ENCODE data around the gene PGPEP1.
A peak's percentile ranks its signal among the peaks of the same experiment; 100 is the strongest.
"Not testable (repeated sequence)": the region's sequence is repeated elsewhere in the genome, so short reads cannot be mapped to it uniquely, and the experiment has no call there.

The PGPEP1 gene

DNA sequence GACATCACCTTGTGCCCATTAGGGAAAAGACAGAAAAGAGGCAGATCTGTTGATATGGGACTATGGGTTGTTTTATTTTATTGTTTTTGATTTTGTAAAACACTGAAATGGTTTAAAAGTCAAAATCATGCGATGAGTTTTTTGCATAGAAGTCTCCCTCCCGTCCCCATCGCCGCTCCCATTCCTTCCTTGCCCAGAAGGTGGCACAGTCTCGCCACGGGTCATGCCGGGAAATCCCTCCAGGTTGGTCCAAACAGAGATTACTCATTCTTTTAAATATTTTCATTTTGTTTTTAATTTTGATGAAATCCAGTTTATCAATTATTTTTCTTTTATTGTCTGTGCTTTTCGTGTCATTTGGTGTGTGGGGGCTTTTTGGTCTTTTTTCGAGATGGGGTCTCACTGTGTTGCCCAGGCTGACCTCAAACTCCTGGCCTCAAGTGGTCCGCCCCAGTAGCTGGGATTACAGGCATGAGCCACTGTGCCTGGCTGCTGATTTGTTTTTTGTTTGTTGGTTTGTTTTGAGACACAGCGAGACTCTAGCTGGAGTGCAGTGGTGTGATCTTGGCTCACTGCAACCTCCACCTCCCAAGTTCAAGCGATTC is 9.2 kb downstream of the PGPEP1 start:
- peak; percentile 76 for DNase-seq (ENCODE audit: low spot score)
- in situ Hi-C loops (cut with MboI; ENCODE audit: low sequenced_read_pairs, unreplicated experiment) = no loop called here
- TF ChIP-seq, protein P1, sequence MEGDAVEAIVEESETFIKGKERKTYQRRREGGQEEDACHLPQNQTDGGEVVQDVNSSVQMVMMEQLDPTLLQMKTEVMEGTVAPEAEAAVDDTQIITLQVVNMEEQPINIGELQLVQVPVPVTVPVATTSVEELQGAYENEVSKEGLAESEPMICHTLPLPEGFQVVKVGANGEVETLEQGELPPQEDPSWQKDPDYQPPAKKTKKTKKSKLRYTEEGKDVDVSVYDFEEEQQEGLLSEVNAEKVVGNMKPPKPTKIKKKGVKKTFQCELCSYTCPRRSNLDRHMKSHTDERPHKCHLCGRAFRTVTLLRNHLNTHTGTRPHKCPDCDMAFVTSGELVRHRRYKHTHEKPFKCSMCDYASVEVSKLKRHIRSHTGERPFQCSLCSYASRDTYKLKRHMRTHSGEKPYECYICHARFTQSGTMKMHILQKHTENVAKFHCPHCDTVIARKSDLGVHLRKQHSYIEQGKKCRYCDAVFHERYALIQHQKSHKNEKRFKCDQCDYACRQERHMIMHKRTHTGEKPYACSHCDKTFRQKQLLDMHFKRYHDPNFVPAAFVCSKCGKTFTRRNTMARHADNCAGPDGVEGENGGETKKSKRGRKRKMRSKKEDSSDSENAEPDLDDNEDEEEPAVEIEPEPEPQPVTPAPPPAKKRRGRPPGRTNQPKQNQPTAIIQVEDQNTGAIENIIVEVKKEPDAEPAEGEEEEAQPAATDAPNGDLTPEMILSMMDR (IDR thresholded peaks at IDR 0.05; ENCODE audit: borderline replicate concordance, control extremely low read depth, extremely low read depth, insufficient read depth, missing control alignments) = peak; percentile 63

DNA sequence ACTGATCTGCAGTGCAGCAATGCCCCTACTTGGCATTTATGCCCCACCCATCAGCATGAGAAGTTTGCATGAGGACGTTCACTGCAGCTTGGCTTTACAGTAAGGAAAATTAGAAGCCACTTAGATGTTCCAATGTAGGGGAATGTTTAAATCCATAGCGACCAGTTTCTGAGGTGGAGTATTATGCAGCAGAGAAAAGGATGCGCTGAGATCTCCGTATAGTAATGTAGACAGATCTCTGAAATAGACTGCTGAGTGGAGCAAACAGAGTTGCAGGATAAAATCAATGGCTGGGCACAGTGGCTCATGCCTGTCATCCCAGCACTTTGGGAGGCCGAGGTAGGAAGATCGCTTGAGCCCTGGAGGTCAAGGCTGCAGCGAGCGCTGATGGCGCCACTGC is 10.1 kb downstream of the PGPEP1 start:
- in situ Hi-C loops (cut with MboI; ENCODE audit: low sequenced_read_pairs, unreplicated experiment) = no loop called here
- TF ChIP-seq, protein P1 (IDR thresholded peaks at IDR 0.05; ENCODE audit: borderline replicate concordance, control extremely low read depth, extremely low read depth, insufficient read depth, missing control alignments) = no peak
- no peak for DNase-seq (ENCODE audit: low spot score)

- TF ChIP-seq, protein P1 (IDR thresholded peaks at IDR 0.05; ENCODE audit: borderline replicate concordance, control extremely low read depth, extremely low read depth, insufficient read depth, missing control alignments) = no peak
Observed at GRCh38 chr19:18351544-18351943, 11.1 kb downstream of the PGPEP1 start.

GRCh38 chr19:18353378-18354005 is 13.1 kb downstream of the PGPEP1 start:
- DNase-seq (ENCODE audit: low spot score) = no peak
- in situ Hi-C loops (cut with MboI; ENCODE audit: low sequenced_read_pairs, unreplicated experiment) = no loop called here
- TF ChIP-seq, protein P1 (IDR thresholded peaks at IDR 0.05; ENCODE audit: borderline replicate concordance, control extremely low read depth, extremely low read depth, insufficient read depth, missing control alignments) = no peak

More at GRCh38 chr19:18351544-18351943, 11.1 kb downstream of the PGPEP1 start:
- DNase-seq (ENCODE audit: low spot score) = no peak
- in situ Hi-C loops (cut with MboI; ENCODE audit: low sequenced_read_pairs, unreplicated experiment) = no loop called here

GRCh38 chr19:18354743-18355142 is 14.3 kb downstream of the PGPEP1 start:
- in situ Hi-C loops (cut with MboI; ENCODE audit: low sequenced_read_pairs, unreplicated experiment) = not testable (repeated sequence)

GRCh38 chr19:18357041-18357440 is 16.6 kb downstream of the PGPEP1 start:
- TF ChIP-seq, protein P1 (IDR thresholded peaks at IDR 0.05; ENCODE audit: borderline replicate concordance, control extremely low read depth, extremely low read depth, insufficient read depth, missing control alignments) = no peak
- in situ Hi-C loops (cut with MboI; ENCODE audit: low sequenced_read_pairs, unreplicated experiment) = no loop called here
- no peak for DNase-seq (ENCODE audit: low spot score)

More at GRCh38 chr19:18354743-18355142, 14.3 kb downstream of the PGPEP1 start:
- DNase-seq (ENCODE audit: low spot score) = not testable (repeated sequence)

- in situ Hi-C loops (cut with MboI; ENCODE audit: low sequenced_read_pairs, unreplicated experiment) = no loop called here
- TF ChIP-seq, protein P1 (IDR thresholded peaks at IDR 0.05; ENCODE audit: borderline replicate concordance, control extremely low read depth, extremely low read depth, insufficient read depth, missing control alignments) = no peak
- DNase-seq (ENCODE audit: low spot score) = no peak
Observed at GRCh38 chr19:18361646-18362045, 21.2 kb downstream of the PGPEP1 start.

Data from GM13976 (cell line).